ENCODE data around the gene SRM.

Gene SRM

DNA sequence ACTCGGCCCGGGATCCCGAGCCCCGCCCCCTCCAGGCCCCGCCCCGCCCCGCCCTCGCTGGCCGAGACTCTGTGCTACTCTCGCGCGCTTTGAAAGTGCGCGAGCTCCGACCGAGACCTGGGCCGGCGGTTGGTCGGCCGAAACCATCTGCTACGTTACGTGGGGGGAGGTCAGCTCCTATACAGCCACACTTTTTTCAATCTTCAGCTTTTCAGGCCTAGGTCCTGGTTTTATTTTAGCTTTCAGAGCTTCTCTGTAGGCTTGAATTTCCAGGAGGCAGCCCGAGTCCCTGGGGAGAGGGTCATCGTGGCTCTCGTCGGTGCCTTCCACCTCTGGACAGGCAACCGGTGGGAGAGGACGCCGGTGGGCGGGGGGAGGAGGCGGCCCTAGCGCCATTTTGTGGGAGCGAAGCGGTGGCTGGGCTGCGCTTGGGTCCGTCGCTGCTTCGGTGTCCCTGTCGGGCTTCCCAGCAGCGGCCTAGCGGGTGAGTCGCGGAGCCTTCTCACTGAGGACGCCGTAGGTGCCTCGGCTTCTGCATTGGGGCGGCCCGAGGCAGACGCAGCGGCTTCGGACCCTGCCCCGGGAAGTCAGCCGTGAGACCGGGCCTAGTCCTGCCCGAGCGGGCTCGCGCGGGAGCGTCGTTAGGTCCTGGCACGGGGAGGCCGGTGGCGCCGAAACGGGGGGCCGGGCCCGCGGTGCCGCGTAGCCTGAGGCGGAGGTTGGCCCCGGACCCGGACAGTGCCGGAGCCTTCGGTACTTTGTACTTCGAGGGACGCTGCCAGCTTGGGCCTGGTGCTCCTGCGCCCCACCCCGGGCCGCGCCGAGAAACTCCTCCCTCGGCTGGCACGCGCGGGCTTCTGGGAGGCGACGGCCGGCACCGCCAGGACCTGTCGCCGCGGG lies 47.3 kb downstream of the SRM start, which contains the start of gene TARDBP:
Gene TARDBP (plus strand): TSS at position 395 of the 900 bp plus-strand sequence. CDS start 1,074 bp downstream, outside the sequence.
- FAIRE-seq = no peak

Data from G401.6 (cell line).